NCI-H2196 (cell line): ENCODE data around the gene C1orf116.
"Not testable (repeated sequence)": the region's sequence is repeated elsewhere in the genome, so short reads cannot be mapped to it uniquely, and the experiment has no call there.

Experiments
- DNase-seq: peaks from one replicate; lab custom pipeline; 2025; ENCODE audit not compliant: unreplicated experiment; lab: John Stamatoyannopoulos, UW

The C1orf116 gene

DNA sequence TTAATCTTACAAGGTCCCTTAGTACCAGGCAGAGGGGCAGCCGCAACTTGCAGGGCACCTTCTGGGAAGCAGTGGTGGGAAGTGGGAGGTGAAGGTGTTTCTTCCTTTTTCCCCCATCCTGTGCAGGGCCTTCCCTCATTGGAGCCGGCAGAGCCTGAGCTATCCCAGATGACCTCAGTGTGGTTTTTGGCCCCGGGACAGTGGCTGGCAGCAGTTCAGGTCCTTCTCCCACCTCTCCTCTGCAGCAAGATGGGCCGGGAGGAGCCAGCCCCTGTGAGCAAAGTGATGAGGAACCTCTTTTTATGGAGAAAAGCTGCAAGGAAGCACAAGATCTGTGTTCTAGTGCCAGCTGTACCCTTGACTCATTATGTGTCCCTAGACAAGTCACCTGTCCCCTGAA is 27.3 kb upstream of the C1orf116 start:
- DNase-seq: no peak

DNA sequence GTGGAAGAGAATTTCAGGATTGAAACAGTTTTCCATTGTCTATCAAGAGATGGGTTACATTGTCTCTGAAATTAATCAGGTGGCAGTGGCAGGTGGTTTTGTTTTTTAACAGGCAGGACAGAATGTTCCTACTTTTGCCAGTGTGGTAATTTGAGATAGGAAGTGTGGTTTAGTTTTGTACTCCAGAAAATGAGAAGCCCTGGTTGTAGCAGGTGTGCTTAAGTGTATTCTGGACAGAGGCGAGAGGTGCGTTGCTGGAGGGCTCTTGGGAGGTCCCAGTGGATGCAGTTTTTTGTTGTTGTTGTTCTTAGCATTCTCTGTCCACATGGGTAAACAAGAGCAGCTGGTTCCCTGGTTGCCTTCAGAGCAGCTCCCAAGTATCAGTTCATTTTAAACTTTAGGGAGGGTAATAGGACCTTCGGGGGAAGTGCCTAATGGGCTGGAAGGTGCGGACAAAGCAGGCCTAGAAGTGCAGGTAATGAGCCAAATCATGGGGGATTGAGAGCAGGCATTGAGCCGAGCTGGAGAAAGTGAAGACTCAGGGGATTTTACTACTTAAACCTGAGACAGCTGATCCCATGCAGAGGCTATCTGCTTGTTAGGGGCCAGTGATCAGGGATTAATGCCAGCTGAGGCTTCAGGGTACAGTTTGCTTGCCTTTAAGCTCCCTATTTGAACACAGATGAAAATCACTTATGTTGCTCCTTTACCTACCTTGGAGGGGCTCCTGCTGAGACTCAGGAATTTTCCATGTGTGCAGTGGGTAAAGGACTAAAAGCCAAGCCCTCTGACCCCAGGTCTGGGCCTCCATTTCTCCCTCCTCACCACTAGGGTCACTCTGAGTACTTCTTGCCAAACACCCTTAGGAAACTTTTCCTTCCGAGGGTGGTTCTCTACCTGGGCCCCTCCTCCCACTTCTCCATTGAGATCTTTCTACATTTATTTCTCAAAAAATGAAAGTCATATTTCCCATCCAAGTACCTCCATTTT is 26.6 kb upstream of the C1orf116 start:
- peak; percentile 76 for DNase-seq

DNA sequence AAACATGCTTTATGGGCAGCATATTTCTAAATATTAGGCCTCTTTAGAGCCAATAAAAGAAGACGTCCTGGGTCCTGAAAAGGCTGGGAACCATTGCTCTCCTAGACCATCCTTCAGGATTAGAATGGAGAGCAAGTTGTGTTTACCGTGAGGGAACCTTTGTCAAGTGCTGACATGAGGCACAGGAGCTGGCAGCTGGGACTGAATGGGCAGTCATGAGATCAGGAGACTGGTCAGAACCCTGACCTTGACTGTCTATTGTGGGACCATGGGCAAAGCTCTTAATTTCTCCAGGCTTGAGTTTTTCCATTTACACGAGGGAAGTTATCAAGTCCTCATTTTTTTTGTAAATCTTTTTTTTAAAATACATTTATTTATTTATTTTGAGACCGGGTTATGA is 25.7 kb upstream of the C1orf116 start:
- peak; percentile 13 for DNase-seq

DNA sequence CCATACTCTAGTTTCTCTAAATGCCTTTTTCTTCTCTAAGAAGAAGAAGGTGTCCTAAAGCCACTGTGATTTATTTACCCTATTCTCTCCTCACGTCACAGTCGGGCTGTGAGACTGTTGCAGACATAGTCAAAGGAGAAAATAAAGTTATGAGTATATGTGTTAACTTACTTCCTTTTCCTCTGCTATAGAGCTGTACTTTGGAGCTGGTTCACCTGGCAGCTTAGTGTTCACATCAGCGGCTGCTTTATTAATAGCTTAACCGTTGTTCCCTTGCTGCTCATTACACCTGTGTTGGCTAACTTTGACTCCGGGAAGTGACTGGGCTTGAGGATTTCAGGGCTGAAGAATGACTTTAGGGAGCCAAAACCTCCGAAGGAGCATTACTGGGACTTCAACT is 24.1 kb upstream of the C1orf116 start:
- DNase-seq: no peak

DNA sequence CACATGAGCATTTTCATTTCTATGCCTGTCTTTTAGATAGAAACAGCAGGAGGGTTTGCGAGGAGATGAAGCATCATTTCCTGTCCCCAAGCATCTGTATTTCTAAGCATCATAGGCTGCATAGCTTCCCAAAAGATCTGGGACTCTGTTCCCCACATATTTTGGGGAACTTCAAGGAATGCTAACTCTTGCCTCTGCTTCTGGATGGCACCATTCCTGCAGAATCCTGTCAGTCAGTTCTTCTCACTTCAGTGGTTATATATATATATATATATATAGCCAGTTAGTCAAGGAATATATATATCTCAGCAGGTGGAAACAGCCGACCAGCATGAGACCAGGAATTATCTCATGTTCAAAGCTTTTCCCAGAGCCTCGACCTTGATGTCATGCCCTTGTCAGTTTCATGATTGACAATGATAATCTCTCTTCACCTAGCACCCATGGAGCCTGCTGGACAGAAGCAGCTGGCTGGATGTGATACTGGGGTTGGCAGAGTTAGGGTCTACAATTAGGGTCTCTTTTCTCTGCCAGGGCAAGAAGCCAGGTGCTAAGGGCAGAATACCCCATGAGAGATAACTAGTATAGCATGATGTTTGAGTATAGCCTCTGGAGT is 22.9 kb upstream of the C1orf116 start:
- DNase-seq: no peak

DNA sequence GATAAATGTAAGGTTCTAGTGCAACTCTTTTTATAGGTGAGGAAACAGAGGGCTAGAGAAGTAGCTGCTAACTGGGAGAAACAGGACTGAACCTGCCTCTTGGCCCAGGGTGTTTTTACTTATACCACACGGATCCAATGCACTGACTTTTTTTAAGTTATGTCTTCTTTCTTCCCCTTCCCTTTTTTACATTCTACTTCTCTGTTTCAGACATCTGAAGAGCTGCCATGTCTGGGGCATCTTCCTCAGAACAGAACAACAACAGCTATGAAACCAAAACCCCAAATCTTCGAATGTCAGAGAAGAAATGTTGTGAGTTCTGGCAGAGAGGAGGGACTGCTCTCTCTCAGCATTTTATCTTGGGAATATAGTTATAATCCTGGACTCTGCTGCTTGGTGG is 21.9 kb upstream of the C1orf116 start:
- DNase-seq: no peak

DNA sequence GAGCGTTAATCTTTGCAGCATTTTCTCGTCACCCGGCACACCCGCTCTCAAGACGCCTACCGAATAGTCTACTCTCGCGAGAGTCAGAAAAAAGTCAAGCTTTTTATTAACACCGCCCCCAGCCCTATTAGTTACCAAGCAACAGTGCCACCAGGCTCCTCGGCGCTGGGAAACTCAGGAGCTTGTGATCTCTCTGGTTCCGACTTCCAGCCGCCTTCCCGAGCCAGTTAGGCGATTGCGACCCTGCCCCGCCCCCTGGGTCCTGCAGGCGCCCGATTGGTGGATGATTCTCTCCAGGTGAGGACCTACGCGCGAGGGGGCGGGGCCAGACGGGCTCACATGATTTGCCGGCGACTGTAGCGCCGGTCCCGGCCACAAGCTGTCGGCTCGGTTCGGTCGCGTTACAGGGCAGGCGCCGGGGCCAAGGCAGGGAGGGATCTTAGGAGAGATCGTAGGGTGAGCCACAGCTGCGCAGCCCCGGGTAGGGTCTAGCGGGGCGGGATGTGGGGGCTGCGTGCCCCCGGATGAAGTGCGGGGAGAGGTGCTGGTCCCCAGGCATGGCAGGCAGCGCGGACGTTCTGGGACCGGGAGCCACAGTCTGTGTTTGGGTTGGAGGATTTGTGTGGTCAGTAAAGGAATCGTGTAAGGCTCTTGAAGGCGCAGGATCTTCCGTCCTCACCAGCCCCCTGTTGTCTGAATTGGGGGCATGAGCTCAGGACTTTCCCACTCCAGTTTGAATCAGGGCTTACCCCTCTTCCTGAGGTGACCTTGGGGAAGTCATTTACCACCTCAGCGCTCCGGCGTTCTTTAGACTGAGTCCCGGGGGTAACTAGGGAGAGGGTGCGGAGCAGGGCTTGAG is 20.6 kb upstream of the C1orf116 start, which contains the start of gene PFKFB2:
PFKFB2 (plus strand) TSS at position 365 of the 859 bp plus-strand sequence. CDS start 1,443 bp downstream, outside the sequence.
- DNase-seq: peak; percentile 99

DNA sequence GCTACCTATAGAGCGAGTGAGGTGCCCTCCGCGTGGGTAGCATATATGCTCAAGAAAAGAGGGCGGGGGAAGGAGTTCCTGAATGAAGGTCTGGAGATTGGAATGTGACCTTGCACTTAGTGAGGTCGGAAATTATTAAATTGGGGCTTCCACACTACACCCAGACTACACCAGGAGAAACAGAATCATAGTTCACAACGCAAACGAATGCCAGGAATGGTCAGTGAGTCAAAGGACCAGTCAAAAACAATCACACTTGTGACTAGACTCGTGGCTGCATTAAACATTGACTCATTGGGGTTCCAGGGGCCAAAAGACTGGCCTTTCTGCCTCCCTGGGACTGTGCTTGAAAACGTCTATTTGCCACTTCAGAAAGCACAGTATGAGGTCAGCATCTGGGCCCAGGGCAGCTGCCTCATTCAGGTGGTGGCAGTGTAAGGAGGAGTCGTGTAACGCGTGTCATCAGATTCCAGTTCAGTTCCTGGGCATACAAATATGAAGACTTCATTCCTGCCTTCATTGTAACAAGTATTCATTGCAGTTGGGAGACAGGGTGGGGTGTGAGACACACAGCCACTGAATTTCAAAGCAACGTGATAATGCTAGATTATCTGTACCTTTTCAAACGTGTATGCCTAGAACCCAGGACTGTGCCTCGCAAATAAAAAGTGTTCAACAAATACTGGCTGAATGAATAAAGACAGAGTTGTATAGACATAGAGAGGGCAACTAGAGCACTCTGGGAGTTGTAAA is 18.8 kb upstream of the C1orf116 start, which contains the start of gene YOD1:
YOD1 (minus strand) TSS at position 18 of the 753 bp plus-strand sequence. CDS start 178 bp downstream, outside the sequence.
- peak; percentile 44 for DNase-seq

DNA sequence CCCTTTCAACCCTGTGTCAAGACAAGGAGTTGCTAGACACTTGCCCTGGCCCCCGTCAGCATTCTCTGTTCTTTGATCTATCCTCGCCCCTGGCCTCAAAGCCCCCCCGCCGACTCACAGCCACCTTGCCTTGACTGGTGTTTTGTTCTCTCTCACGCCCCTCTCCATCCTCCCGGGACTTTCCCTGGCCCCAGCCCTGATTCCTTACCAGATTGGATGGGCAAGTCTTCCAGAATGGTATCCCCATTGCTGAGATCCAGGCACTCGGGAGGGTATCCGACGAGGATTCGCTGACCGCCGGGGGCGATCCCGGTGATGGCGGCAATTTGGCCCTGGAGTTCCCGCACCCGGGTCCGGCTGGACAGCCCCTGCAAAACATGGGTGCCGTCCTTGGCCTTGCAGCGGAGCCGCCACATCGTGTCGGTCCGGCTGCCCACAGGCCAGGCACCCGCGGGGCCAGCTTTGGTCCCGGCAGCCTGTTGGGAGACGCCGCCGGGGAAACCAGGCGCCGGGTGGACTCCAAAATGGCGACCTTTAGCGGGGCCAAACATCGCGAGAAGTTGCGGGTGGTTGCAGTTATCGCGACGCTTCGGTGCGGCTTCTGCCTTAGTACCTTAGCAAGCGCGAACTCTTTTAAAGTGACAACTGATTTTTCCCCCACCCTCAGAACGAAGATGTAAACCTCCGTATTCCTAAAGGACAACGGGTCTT is 18.1 kb upstream of the C1orf116 start:
- DNase-seq: peak; percentile 92

DNA sequence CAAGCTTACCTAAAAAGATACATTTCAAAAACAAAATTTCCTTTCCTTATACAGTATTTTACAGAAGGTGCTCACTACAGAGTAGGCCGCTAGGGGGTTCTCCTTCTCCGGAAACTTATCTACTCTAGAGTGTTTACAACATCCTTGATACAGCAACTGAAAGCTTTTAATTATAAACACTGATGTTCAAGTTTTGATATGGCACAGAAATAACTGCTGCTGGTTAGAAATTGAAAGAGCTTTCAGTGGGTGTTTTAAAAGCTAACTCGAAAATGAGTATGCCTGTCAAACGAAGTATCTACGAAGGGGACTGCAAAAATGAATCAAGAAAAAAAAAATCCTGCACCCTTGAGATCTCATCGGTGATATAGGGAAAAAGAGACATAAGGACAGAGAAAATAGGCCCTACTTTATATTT is 17.4 kb upstream of the C1orf116 start:
- DNase-seq: peak; percentile 55

DNA sequence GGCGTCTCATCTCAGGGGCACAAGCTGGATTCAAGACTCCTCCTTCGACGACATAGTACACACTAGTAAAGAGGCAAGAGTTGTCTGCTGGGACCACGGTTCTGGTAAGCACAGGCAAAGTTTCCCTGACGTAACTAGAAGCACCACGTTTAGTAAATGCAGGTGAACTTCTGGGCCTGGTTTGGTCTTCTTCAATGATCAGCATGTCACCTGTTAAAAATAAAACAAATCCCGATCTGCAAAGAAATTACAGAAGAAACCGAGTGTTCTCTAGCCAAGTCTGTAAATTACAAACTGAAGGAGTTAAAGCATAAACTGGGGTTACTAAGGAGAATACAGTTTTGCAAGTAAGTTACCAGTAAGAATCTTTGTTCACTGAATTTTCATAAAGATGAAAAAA is 17.0 kb upstream of the C1orf116 start:
- DNase-seq: no peak

DNA sequence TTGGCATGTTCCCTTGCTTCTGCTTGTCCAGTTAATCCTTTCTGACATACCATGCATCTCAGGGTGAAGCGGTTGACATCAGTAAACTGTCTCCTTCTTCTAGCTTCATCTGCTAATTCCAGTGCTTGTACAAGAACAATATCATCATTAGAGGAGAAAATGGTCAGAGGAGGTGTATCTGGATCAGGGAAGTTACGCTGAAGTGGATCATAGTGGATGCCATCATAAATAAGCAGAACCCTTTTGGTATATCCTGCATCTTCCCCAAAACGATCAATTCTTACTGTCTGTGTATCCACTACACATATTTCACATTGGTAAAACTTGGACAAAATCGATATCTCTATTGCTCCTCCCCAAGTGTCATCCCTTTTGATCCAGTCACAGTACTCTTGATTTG is 16.5 kb upstream of the C1orf116 start:
- DNase-seq: no peak

DNA sequence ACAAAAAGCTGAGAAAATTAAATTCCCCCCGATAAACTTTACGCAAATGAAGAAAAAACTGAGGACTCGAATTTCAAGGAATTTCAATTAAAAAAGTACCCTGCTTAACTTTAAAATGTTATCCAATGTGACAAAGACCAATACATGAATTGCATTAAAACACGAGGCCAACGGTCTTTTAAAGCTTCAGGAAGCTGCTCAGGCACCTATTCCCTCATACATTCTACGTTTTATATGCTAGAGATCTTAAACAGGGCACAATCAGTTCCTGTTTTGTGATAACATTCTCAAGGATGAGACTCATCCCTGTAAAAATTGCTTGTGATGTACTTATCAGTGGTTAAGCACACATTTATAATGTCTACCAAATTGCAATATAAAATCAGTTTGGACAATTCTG is 15.5 kb upstream of the C1orf116 start:
- no peak for DNase-seq

DNA sequence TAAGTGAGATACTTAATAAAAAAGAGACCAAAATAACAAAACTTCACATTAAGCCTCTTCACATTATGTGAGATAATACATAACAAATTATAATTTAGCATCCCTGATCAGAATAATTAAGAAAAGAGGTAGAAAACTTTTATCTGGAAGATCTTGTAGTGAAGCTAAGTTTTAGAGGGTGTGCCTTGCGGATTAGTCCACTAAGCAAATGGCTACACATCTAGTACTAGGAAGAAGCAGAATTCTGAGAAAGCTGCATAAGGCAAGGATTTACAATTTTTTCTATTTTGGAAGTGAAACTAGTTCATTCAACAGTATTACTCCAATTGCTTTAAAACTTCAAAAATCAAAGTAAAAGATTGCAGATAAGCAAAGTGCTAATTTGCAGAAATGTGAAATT is 14.9 kb upstream of the C1orf116 start:
- no peak for DNase-seq

DNA sequence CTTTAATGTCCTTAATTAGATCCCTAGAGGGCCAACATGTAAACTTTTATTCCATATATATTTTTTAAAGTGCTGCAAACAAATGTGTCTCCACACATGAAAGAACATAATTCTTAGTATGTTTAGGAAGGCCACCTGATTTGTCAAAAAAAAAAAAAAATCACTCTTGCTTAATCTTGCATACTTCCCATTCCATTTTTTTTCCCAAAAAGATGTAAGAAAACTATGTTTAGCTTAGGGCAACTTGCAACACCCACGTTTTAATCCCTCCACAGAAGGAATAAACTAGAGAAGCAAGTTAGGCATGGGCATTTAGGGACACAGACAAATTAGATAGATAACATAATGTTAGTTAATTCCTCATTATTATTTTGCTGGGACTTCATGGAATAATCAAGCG is 12.9 kb upstream of the C1orf116 start:
- DNase-seq: no peak

DNA sequence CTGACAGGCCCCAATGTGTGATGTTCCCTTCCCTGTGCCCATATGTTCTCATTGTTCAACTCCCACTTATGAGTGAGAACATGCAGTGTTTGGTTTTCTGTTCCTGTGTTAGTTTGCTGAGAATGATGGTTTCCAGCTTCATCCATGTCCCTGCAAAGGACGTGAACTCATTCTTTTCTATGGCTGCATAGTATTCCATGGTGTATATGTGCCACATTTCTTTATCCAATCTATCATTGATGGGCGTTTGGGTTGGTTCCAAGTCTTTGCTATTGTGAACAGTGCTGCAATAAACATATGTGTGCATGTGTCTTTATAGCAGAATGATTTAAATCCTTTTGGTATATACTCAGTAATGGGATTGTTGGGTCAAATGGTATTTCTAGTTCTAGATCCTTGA is 8.8 kb upstream of the C1orf116 start:
- DNase-seq: not testable (repeated sequence)

DNA sequence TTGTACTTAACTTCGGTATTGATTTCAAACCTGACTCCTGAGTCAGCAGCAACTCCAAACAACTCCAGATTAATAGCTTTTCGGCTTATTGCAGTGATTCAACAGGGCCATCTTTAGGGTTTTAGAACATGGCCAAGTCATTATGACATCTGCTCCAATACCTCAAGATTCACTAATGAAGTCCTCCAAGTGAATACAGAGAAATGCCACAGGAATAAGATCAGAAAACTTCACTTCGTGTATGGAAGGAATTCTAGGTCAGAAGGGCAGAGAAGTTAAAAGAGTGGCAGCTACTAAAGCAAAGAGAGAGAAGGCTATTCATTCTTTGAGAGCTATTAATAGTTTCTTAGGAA is 7.6 kb upstream of the C1orf116 start:
- DNase-seq: no peak

DNA sequence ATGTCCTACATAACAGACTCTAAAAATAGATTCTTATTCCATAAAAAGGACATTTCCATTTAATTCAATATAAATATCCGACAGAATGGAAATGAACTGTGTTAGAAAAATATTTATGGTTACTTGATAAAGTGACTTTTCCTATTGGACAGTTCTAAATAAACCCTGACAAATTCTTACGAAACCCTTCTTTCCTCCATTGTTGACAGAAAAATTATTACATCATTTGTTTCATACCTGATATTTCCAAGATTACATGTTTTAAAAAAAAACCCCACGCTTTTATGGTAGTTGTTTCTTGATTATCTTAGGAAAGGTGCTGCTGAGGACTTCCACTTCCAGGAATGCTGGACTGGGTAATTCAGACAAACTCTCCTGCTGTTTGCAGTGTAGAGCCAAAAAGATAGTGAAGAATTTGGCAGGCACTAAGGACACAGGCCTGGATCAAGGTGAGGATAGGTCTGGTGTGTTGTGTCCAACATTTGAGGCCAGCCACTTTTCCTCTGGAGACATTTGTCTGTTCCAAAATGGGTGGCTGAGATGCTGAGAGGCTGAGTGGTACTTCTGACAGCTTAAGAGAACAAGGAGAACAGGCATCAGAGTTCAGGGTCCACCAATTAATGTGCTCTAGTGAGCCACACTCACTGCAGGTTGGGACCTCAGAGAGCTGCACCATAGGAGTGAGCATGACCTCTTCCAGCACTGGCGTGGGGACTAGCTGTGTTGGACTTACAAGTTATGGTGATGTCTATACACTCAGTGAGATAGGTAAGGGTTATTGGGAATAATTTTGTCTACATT is 7.0 kb upstream of the C1orf116 start:
- no peak for DNase-seq

DNA sequence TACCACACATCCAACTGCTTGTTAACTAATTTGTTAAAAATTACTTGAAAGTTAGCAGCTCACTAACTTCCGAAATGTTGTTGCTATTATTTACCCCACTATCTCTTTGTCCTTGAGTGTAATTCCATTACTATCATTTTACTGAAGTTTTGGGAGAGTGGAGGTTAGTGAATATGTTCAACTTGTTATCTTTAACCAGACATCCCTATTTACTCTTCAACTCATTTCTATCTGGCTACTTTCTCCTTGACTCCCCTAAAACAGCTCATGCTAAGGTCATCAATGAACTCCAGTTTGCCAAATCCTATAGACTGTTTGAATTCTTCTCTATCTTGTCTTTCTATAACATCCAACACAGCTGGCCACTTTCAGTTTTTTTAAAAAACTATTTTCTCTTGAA is 4.3 kb upstream of the C1orf116 start:
- no peak for DNase-seq
